ENCODE measurements around the gene ACVR1.
"Not testable (repeated sequence)": the region's sequence is repeated elsewhere in the genome, so short reads cannot be mapped to it uniquely, and the experiment has no call there.

Gene ACVR1

GRCh38 chr2:157722580-157723234, 153.4 kb downstream of the ACVR1 start:
- TF ChIP-seq ZNF565 (CRISPR knock-in tag; conservative IDR thresholded peaks at IDR 0.05; ENCODE audit: low read depth) (no peak), ZNF8 (CRISPR knock-in tag; IDR thresholded peaks at IDR 0.05) (no peak), GLIS3 (CRISPR knock-in tag; IDR thresholded peaks at IDR 0.05) (no peak), ZC3H10 (CRISPR knock-in tag; IDR thresholded peaks at IDR 0.05) (no peak), CSDC2 (CRISPR knock-in tag; IDR thresholded peaks at IDR 0.05) (no peak)
- TF ChIP-seq, protein P1, sequence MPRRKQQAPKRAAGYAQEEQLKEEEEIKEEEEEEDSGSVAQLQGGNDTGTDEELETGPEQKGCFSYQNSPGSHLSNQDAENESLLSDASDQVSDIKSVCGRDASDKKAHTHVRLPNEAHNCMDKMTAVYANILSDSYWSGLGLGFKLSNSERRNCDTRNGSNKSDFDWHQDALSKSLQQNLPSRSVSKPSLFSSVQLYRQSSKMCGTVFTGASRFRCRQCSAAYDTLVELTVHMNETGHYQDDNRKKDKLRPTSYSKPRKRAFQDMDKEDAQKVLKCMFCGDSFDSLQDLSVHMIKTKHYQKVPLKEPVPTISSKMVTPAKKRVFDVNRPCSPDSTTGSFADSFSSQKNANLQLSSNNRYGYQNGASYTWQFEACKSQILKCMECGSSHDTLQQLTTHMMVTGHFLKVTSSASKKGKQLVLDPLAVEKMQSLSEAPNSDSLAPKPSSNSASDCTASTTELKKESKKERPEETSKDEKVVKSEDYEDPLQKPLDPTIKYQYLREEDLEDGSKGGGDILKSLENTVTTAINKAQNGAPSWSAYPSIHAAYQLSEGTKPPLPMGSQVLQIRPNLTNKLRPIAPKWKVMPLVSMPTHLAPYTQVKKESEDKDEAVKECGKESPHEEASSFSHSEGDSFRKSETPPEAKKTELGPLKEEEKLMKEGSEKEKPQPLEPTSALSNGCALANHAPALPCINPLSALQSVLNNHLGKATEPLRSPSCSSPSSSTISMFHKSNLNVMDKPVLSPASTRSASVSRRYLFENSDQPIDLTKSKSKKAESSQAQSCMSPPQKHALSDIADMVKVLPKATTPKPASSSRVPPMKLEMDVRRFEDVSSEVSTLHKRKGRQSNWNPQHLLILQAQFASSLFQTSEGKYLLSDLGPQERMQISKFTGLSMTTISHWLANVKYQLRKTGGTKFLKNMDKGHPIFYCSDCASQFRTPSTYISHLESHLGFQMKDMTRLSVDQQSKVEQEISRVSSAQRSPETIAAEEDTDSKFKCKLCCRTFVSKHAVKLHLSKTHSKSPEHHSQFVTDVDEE (CRISPR knock-in tag; IDR thresholded peaks at IDR 0.05): no peak
- TF ChIP-seq, protein P2, sequence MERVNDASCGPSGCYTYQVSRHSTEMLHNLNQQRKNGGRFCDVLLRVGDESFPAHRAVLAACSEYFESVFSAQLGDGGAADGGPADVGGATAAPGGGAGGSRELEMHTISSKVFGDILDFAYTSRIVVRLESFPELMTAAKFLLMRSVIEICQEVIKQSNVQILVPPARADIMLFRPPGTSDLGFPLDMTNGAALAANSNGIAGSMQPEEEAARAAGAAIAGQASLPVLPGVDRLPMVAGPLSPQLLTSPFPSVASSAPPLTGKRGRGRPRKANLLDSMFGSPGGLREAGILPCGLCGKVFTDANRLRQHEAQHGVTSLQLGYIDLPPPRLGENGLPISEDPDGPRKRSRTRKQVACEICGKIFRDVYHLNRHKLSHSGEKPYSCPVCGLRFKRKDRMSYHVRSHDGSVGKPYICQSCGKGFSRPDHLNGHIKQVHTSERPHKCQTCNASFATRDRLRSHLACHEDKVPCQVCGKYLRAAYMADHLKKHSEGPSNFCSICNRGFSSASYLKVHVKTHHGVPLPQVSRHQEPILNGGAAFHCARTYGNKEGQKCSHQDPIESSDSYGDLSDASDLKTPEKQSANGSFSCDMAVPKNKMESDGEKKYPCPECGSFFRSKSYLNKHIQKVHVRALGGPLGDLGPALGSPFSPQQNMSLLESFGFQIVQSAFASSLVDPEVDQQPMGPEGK (CRISPR knock-in tag; IDR thresholded peaks at IDR 0.05; ENCODE audit: borderline replicate concordance): no peak
- TF ChIP-seq, protein P3, sequence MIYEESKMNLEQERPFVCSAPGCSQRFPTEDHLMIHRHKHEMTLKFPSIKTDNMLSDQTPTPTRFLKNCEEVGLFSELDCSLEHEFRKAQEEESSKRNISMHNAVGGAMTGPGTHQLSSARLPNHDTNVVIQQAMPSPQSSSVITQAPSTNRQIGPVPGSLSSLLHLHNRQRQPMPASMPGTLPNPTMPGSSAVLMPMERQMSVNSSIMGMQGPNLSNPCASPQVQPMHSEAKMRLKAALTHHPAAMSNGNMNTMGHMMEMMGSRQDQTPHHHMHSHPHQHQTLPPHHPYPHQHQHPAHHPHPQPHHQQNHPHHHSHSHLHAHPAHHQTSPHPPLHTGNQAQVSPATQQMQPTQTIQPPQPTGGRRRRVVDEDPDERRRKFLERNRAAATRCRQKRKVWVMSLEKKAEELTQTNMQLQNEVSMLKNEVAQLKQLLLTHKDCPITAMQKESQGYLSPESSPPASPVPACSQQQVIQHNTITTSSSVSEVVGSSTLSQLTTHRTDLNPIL (CRISPR knock-in tag; IDR thresholded peaks at IDR 0.05; ENCODE audit: low read depth): no peak
- no peak for ATAC-seq

- ATAC-seq: no peak
- no peak for TF ChIP-seq SNAI2 (CRISPR knock-in tag; IDR thresholded peaks at IDR 0.05)
Measured at GRCh38 chr2:157720504-157720903, 155.6 kb downstream of the ACVR1 start.

- not testable (repeated sequence) for ATAC-seq
Measured at GRCh38 chr2:157704653-157705052, 171.5 kb downstream of the ACVR1 start.

GRCh38 chr2:157704148-157704547, 172.0 kb downstream of the ACVR1 start:
- ATAC-seq: not testable (repeated sequence)

DNA sequence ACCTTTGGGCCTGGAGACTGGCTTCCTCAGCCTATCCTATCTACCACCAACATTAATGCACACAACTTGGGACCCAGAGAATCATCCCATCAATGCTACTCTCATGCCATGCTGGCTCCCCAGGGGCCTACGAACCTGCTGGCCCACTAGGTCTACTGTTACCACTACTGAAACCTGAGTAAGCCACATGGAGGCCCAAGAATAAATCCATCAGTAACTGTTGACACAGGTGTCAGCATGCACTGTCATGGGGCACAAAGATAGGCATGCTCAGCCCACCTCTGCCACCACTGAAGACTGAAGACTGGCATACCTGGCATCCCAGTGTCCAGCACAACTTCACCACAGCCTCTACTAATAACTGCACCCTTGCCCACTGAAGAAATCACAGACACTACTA, 176.3 kb downstream of the ACVR1 start:
- ATAC-seq: no peak

More for the DNA sequence above, 176.3 kb downstream of the ACVR1 start:
- no peak for TF ChIP-seq GLIS3 (CRISPR knock-in tag; IDR thresholded peaks at IDR 0.05)
- TF ChIP-seq ZNF565 (CRISPR knock-in tag; conservative IDR thresholded peaks at IDR 0.05; ENCODE audit: low read depth): no peak
- TF ChIP-seq ZFP3 (CRISPR knock-in tag; IDR thresholded peaks at IDR 0.05): no peak
- TF ChIP-seq, protein P1 (CRISPR knock-in tag; IDR thresholded peaks at IDR 0.05): no peak
- TF ChIP-seq ARNTL (CRISPR knock-in tag; IDR thresholded peaks at IDR 0.05; ENCODE audit: borderline replicate concordance, low read depth): no peak
- TF ChIP-seq, protein P2 (CRISPR knock-in tag; IDR thresholded peaks at IDR 0.05; ENCODE audit: borderline replicate concordance): no peak
- TF ChIP-seq ESRRG (CRISPR knock-in tag; IDR thresholded peaks at IDR 0.05): no peak
- TF ChIP-seq ZNF70 (CRISPR knock-in tag; IDR thresholded peaks at IDR 0.05): no peak

All from SK-N-SH treated with all-trans-retinoic acid at 6 μM for 48 hours (cell line).